T-helper 1 cell treated with Interleukin-12 subunit alpha and Interleukin-12 subunit beta and Interleukin-4 antibody, amounts not matched to agents 30 μg/mL and 1 μg/mL, for 36 hours (primary cell): ENCODE data around the gene BIN2.

ENCODE experiments used
- H3K27ac Mint-ChIP-seq: one replicate; pipeline ENCODE4 v1.8.0; 2021; ENCODE audit warnings: mild to moderate bottlenecking, mixed read lengths
- H3K27me3 Mint-ChIP-seq: one replicate; pipeline ENCODE4 v1.8.0; 2021; ENCODE audit warnings: low read depth, mixed read lengths
- H3K36me3 Mint-ChIP-seq: one replicate; pipeline ENCODE4 v1.8.0; 2021; ENCODE audit warnings: low read depth, mixed read lengths
- H3K4me1 Mint-ChIP-seq: one replicate; pipeline ENCODE4 v1.8.0; 2021; ENCODE audit warnings: low read depth, mixed read lengths
- H3K4me3 Mint-ChIP-seq: one replicate; pipeline ENCODE4 v1.8.0; 2021; ENCODE audit warnings: mild to moderate bottlenecking, moderate library complexity, mixed read lengths
- H3K9me3 Mint-ChIP-seq: one replicate; pipeline ENCODE4 v1.8.0; 2021; ENCODE audit warnings: mixed read lengths

The BIN2 gene

DNA sequence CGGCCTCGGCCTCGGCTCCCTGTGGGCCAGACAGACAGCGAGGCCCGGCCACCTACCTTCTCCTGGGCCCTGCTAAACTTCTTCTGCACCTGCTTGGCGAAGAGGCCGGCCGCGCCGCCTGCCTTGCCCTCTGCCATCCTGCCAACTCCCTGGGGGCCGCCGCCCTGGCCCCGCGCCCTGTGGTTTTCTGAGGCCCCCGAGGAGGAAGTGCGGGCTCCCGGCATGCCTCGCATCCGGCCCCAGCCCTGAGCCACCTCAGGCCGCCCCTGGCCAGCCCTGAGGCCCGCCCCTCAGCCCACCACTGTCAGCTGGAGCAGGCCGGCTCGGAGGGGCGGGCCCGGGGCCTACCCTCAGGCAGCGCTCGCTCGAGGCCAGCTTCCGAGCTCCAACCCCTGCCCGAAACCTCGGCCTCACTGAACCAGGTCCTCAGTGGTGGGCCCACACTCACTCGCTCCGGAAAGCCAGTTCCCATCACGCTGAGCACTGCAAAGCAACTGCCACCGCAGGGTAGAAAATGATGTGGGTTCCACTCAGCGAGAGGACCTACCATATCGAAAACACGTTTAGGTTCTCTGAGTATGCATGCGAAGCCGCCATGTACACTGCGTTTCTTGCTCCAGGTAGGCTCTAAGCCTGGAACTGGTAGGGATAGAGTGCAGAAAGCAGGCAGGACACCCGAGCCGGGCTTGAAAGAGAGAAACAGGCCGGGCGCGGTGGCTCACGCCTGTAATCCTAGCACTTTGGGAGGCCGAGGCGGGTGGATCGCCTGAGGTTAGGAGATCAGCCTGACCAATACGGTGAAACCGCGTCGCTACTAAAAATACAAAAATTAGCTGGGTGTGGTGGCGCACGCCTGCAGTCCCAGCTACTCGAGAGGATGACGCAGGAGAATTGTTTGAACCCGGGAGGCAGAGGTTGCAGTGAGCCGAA is at the start of gene BIN2:
BIN2 (minus strand) TSS at position 209 of the 930 bp plus-strand sequence; CDS start at position 137, 72 bp downstream.
- Mint-ChIP-seq H3K36me3 (peaks cover 26% of the 10 kb centered on the region), H3K27me3 (no peaks in the 10 kb centered on the region), H3K9me3 (no peaks in the 10 kb centered on the region), H3K4me1 (peaks cover 70% of the 10 kb centered on the region), H3K27ac (peak within 1 kb of the TSS; percentile 95), H3K4me3 (peak within 1 kb of the TSS; percentile 88)

DNA sequence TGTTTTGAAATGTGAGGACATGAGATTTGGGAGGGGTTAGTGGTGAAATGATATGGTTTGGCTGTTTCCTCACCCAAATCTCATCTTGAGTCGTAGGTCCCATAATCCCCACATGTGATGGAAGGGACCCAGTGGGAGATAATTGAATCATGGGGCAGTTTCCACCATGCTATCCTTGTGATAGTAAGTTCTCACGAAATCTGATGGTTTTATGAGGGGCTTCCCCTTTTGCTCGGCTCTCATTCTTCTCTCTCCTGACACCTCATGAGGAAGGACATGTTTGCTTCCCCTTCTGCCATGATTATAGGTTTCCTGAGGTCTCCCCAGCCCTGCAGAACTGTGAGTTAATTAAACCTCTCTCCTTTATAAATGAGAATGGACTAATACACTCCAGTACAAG is 49.2 kb upstream of the BIN2 start:
- Mint-ChIP-seq H3K27ac (no peak overlapping the region), H3K27me3 (peaks cover 9% of the 10 kb centered on the region), H3K36me3 (peaks cover 18% of the 10 kb centered on the region), H3K4me1 (peaks cover 48% of the 10 kb centered on the region), H3K9me3 (no peaks in the 10 kb centered on the region), H3K4me3 (no peak overlapping the region)

DNA sequence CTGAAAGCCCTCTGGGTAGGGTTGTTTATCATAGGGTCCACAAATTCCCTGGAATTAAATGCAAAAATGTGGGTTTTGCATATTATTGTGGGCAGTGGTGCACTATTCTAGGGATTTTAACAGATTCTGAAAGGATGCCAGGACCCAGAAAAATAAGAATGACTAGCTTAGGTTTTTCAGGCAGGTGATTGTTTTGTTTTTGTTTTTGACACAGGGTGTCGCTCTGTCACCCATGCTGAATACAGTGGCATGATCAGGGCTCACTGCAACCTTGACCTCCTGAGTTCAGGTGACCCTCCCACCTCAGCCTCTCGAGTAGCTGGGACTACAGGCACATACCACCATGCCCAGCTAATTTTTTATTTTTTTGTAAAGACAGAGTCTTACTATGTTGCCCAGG is 48.0 kb upstream of the BIN2 start:
- Mint-ChIP-seq H3K27ac (no peak overlapping the region), H3K4me3 (no peak overlapping the region), H3K4me1 (peaks cover 47% of the 10 kb centered on the region), H3K9me3 (no peaks in the 10 kb centered on the region), H3K27me3 (peaks cover 14% of the 10 kb centered on the region), H3K36me3 (peaks cover 15% of the 10 kb centered on the region)

DNA sequence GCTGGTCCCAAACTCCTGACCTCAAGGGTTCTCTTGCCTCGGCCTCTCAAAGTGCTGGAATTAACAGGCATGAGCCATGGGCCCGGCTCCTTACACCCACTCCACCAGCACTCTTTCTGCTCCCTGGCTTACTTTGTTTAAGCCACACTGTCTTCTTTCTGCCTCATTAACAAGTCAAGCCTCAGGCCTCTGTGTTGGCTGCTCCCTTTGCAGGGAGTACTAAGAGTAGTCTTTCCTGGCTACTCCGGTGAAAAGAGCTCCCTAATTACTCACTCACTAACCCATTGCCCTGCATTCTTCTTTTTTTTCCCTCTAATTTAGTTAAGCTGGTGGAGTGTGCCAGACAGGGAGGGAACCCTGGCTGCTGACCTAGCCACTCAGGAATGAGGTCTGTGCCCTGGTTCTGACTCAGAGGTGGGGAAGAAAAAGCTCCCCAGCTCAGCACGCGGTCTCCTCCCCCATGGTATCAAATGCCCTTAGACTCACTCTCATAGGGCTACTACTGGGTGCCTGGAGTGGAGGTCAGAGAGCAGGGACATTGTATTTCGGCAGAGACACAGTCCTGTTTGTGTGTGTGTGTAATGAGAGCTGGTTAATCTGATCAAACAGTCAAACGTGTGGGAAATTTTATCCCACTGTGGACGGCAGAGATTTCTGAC is 47.5 kb upstream of the BIN2 start:
- Mint-ChIP-seq H3K27me3 (peaks cover 14% of the 10 kb centered on the region), H3K36me3 (peaks cover 15% of the 10 kb centered on the region), H3K9me3 (no peaks in the 10 kb centered on the region), H3K4me1 (peaks cover 47% of the 10 kb centered on the region), H3K27ac (peak overlapping the region; percentile 61), H3K4me3 (no peak overlapping the region)

DNA sequence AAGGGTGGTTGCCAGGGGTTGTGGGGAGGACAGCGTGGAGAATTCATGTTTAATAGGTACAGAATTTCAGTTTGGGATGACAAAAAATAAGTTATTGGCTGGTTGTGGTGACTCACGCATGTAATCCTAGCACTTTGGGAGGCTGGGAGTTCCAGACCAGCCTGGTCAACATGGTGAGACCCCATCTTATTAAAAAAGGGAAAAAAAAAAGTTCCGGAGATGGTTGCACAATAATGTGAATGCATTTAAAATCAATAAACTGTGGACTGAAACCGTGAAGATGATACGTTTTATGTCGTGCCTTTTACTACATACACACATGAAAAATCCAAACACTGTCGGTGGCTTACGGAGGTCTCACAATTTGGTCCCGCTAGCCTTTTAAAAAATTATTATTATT is 46.7 kb upstream of the BIN2 start:
- Mint-ChIP-seq H3K36me3 (peaks cover 15% of the 10 kb centered on the region), H3K27me3 (peaks cover 14% of the 10 kb centered on the region), H3K9me3 (no peaks in the 10 kb centered on the region), H3K4me1 (peaks cover 49% of the 10 kb centered on the region), H3K4me3 (no peak overlapping the region), H3K27ac (no peak overlapping the region)

DNA sequence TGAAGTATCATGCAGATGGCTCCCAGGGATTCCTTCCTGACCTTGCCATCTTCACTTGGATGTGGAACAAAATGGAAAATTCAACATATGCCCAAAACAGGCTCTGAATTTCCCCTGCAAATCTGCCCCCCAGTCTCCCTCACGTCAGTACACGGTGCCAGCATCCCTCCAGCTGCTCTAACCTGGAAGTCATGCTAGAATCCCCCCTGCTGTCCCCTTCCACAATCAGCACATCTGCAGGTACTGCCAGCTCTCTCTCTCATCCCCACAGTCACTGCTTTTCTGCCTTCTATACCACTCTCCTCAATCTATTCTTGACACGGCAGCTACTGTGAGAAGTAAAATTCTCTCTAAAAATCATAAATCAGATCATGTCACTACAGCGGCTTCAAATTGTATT is 45.6 kb upstream of the BIN2 start:
- H3K27ac Mint-ChIP-seq: peak overlapping the region; percentile 86
- peak overlapping the region; percentile 73 for H3K4me3 Mint-ChIP-seq
- H3K27me3 Mint-ChIP-seq: peaks cover 14% of the 10 kb centered on the region
- no peaks in the 10 kb centered on the region for H3K9me3 Mint-ChIP-seq
- H3K4me1 Mint-ChIP-seq: peaks cover 45% of the 10 kb centered on the region
- peaks cover 12% of the 10 kb centered on the region for H3K36me3 Mint-ChIP-seq

DNA sequence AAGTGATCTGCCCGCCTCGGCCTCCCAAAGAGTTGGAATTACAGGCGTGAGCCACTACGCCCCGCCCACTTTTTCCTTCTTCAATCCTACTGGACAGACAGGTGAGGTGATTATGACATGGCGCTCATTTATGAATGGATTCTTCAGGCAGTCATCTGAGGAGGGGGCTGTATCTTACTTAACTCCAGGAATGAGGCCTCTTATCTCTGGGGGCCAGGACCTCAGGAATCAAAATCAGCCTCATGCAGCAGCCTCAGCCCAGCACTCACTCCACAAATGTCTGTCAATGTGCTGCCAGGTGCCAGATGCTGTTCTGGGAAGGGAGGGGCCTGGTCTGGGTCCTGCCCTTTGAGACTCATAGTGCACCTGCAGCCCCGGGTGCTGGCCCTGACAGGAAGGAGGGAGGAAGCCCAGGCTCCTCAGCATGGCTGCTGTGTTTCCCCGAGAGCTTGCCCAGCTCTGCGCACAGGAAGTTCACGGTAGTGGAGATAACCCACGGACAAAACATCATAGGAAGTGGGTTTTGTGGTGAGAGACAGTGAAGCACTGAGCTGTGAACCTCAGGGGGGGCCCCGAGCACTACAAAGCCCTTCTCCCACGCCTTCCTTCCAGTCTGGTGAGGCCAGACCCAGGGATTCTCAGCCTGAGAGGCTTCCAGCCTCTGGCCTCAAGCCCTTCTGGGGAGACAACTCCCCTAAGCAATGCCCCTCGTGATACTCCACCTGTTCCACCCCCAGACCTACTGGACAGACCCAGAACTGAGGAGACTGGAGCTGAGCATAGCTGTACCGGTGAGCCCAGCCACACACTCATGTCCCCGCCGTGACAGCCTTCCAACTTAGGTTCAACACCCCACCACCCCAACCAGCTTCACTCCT is 44.9 kb upstream of the BIN2 start:
- Mint-ChIP-seq H3K9me3 (no peaks in the 10 kb centered on the region), H3K27me3 (peaks cover 14% of the 10 kb centered on the region), H3K27ac (peak overlapping the region; percentile 86), H3K4me1 (peaks cover 41% of the 10 kb centered on the region), H3K4me3 (peak overlapping the region; percentile 73), H3K36me3 (peaks cover 12% of the 10 kb centered on the region)

DNA sequence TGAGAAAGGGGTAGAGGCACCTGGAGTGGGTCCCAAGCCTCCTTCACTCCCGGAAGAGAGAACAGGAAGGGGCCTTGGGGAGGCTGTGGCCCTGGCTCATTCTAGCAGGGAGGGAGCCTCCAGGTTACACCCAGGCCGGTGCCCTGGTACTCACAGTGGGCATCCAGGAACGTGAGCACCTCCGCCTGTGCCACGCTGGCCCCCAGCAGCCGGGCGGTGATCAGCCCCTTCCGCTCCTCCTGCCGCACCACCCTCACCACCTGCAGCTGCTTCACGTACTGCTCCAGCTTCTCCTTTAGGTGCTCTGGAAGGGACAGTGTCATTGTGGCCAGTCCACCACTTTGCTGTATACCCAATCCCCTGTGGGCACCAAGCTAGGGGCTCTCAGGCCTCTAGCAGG is 41.3 kb upstream of the BIN2 start:
- peaks cover 12% of the 10 kb centered on the region for H3K36me3 Mint-ChIP-seq
- H3K4me1 Mint-ChIP-seq: peaks cover 25% of the 10 kb centered on the region
- peaks cover 20% of the 10 kb centered on the region for H3K27me3 Mint-ChIP-seq
- no peak overlapping the region for H3K27ac Mint-ChIP-seq
- H3K4me3 Mint-ChIP-seq: no peak overlapping the region
- no peaks in the 10 kb centered on the region for H3K9me3 Mint-ChIP-seq

DNA sequence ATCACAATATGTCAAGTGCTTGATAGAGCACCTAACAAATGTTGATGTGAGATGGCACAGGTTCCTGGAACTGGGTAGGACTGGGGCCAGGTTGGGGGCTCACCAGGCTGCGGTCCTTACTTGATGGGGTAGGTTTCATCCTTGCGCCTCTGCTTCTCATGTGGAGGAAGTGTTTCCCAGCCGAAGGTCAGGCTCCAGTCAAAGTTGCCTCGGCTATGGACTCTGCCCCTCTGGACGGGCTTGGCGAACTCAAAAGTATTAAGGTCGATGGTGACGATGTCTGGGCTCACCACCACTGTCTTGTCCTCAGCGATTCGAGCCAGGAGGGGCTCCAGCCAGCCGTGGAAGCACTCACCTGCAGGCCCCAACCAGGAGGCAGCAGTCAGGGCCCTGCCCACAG is 40.0 kb upstream of the BIN2 start:
- Mint-ChIP-seq H3K9me3 (no peaks in the 10 kb centered on the region), H3K4me1 (peaks cover 16% of the 10 kb centered on the region), H3K36me3 (peaks cover 13% of the 10 kb centered on the region), H3K27me3 (peaks cover 18% of the 10 kb centered on the region), H3K4me3 (no peak overlapping the region), H3K27ac (no peak overlapping the region)

DNA sequence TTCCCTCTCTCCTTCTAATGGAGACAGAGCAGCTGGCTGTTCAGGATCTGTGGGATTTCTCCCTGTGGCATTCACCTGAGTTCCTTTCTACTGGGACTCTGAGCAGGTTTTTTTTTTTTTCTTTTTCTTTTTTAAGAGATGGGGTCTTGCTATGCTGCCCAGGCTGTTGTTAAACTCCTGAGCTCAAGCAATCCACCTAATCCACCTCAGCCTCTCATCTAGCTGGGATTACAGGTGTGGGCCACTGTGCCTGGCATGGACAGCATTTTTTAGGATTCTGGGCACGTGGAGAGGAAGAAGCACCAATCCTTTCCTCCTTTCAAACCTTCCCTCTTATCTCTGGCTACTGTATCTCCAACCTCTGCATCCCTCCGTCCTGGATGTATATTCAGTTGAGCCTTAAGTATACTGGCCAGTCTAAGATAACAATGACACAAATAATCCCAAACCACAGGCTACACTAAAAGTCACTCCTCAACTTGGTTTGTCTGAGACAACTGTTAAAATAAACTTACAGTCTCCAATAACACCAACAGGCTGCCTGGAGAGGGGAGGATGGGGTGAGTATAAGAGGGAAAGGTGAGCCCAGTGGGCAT is 38.9 kb upstream of the BIN2 start:
- H3K4me3 Mint-ChIP-seq: no peak overlapping the region
- H3K27me3 Mint-ChIP-seq: peaks cover 18% of the 10 kb centered on the region
- H3K9me3 Mint-ChIP-seq: no peaks in the 10 kb centered on the region
- peaks cover 14% of the 10 kb centered on the region for H3K36me3 Mint-ChIP-seq
- H3K4me1 Mint-ChIP-seq: peaks cover 13% of the 10 kb centered on the region
- no peak overlapping the region for H3K27ac Mint-ChIP-seq

DNA sequence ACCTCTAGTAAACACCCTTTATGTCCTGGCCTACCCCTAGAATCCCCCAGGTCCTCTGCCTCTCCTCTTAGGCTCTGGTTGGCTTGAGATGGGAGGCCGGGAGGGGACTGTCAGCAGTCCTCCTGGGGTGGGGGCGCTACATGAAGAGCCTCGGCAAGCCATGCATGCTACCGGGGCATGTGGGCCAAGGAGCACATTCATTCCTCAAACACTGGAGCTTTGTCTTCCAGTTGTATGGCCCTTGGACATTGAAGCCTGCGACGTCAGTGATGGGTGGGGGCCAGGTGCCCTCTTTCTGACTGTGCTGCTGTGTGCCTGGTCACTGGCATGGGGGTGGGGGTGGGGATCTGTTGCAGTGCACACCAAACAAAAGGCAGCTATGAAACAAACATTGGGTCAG is 38.3 kb upstream of the BIN2 start:
- H3K9me3 Mint-ChIP-seq: no peaks in the 10 kb centered on the region
- H3K36me3 Mint-ChIP-seq: peaks cover 11% of the 10 kb centered on the region
- H3K27me3 Mint-ChIP-seq: peaks cover 13% of the 10 kb centered on the region
- peaks cover 8% of the 10 kb centered on the region for H3K4me1 Mint-ChIP-seq
- H3K4me3 Mint-ChIP-seq: no peak overlapping the region
- H3K27ac Mint-ChIP-seq: no peak overlapping the region

DNA sequence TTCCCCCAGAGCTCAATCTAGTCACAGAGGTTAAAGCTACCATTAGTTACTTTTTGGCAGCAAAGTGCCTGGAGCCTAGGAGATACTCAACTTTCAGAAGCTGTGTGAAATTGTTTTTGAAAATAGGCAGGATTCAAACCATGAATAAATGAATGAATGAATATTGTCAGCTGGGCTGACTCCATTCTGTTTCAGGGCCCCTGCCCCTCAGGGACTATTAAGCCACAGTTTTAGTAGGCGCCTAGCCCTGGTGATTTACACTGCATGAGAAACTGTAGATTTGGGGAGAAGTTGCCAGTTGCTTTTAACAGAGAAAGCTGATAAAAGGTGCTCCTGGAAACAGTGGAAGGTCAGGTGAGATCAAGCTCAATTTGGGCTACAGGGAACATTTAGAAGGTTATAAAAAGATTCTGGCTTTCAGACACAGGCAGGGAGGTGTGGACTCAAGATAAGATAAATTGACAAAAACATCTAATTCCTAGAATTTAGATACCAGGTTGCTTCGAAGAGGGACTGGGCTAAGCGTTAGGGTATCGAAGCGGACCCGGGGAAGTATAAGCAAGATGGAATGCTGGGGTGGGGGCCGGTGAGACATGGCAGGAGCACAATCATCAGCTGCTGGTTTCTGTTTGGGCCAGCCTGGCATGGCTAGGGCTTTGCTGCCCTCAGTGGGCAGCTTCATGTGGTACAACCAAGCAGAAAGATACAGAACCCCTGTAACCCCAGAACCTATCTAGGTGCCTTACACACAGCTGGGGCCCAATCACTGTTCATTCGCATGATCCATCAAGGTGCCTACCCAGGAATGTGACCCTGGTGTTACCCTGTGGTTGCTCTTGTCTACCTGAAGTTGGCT is 37.4 kb upstream of the BIN2 start:
- peaks cover 15% of the 10 kb centered on the region for H3K36me3 Mint-ChIP-seq
- peaks cover 8% of the 10 kb centered on the region for H3K4me1 Mint-ChIP-seq
- H3K9me3 Mint-ChIP-seq: no peaks in the 10 kb centered on the region
- H3K27me3 Mint-ChIP-seq: peaks cover 13% of the 10 kb centered on the region
- H3K27ac Mint-ChIP-seq: peak overlapping the region; percentile 11
- no peak overlapping the region for H3K4me3 Mint-ChIP-seq

DNA sequence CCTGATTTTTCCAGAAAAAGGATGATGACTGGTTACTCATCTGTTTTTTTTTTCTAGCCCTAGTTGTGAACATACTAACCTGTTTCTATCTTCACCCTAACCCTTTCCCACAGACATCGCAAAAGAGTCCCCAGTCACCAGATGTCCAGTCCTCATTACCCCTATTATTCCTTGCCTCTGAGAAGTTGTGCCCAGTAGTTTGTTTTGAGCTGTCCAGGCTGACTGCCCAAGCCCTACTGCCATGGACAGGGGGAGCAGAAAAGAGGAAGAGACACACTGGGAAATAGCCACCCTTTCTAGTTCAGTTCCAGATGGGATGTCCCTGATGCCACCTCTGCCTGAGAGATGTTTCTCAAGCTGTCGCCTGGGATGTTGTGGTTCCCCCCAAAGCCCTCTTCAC is 36.3 kb upstream of the BIN2 start:
- peaks cover 7% of the 10 kb centered on the region for H3K4me1 Mint-ChIP-seq
- H3K4me3 Mint-ChIP-seq: no peak overlapping the region
- peaks cover 13% of the 10 kb centered on the region for H3K27me3 Mint-ChIP-seq
- peaks cover 15% of the 10 kb centered on the region for H3K36me3 Mint-ChIP-seq
- H3K9me3 Mint-ChIP-seq: no peaks in the 10 kb centered on the region
- H3K27ac Mint-ChIP-seq: no peak overlapping the region
